ENCODE measurements around the gene MIPOL1. TPM values are rescaled to one million over a fixed set of nuclear protein-coding genes. Genes with fewer than 3 reads are reported as not detected.

MIPOL1 gene
- total RNA-seq, 1 donor from 2014 or later: 8.9 TPM

- Histone ChIP-seq H3K27ac (replicated peaks) (no peak overlapping the region), H3K9me3 (replicated peaks) (no peaks in the 10 kb centered on the region), H3K27me3 (ENCODE audit: low read depth) (peaks cover 100% of the 10 kb centered on the region), H3K4me1 (peaks cover 42% of the 10 kb centered on the region), H3K36me3 (no peaks in the 10 kb centered on the region), H3K4me3 (no peak overlapping the region)
- no peak for DNase-seq
- intact Hi-C loops (cut with micrococcal nuclease): no loop called here
- TF ChIP-seq, protein P1, sequence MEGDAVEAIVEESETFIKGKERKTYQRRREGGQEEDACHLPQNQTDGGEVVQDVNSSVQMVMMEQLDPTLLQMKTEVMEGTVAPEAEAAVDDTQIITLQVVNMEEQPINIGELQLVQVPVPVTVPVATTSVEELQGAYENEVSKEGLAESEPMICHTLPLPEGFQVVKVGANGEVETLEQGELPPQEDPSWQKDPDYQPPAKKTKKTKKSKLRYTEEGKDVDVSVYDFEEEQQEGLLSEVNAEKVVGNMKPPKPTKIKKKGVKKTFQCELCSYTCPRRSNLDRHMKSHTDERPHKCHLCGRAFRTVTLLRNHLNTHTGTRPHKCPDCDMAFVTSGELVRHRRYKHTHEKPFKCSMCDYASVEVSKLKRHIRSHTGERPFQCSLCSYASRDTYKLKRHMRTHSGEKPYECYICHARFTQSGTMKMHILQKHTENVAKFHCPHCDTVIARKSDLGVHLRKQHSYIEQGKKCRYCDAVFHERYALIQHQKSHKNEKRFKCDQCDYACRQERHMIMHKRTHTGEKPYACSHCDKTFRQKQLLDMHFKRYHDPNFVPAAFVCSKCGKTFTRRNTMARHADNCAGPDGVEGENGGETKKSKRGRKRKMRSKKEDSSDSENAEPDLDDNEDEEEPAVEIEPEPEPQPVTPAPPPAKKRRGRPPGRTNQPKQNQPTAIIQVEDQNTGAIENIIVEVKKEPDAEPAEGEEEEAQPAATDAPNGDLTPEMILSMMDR (IDR thresholded peaks at IDR 0.05; ENCODE audit: borderline replicate concordance): no peak
These were observed 393.7 kb downstream of the MIPOL1 start for GRCh38 chr14:37591311-37591940.

GRCh38 chr14:37591941-37592481 lies 394.3 kb downstream of the MIPOL1 start:
- H3K9me3 ChIP-seq (replicated peaks): no peaks in the 10 kb centered on the region
- no peaks in the 10 kb centered on the region for H3K36me3 ChIP-seq
- intact Hi-C loops (cut with micrococcal nuclease): no loop called here
- no peak overlapping the region for H3K27ac ChIP-seq (replicated peaks)
- TF ChIP-seq, protein P1 (IDR thresholded peaks at IDR 0.05; ENCODE audit: borderline replicate concordance): no peak
- peaks cover 100% of the 10 kb centered on the region for H3K27me3 ChIP-seq (ENCODE audit: low read depth)
- peaks cover 42% of the 10 kb centered on the region for H3K4me1 ChIP-seq
- no peak for DNase-seq
- H3K4me3 ChIP-seq: no peak overlapping the region

- intact Hi-C loops (cut with micrococcal nuclease): no loop called here
- H3K4me3 ChIP-seq: no peak overlapping the region
- peaks cover 40% of the 10 kb centered on the region for H3K4me1 ChIP-seq
- no peaks in the 10 kb centered on the region for H3K36me3 ChIP-seq
- H3K9me3 ChIP-seq (replicated peaks): no peaks in the 10 kb centered on the region
- no peak for DNase-seq
- H3K27me3 ChIP-seq (ENCODE audit: low read depth): peaks cover 100% of the 10 kb centered on the region
- no peak overlapping the region for H3K27ac ChIP-seq (replicated peaks)
- TF ChIP-seq, protein P1 (IDR thresholded peaks at IDR 0.05; ENCODE audit: borderline replicate concordance): no peak
These were observed 395.0 kb downstream of the MIPOL1 start for GRCh38 chr14:37592482-37593408.

DNA sequence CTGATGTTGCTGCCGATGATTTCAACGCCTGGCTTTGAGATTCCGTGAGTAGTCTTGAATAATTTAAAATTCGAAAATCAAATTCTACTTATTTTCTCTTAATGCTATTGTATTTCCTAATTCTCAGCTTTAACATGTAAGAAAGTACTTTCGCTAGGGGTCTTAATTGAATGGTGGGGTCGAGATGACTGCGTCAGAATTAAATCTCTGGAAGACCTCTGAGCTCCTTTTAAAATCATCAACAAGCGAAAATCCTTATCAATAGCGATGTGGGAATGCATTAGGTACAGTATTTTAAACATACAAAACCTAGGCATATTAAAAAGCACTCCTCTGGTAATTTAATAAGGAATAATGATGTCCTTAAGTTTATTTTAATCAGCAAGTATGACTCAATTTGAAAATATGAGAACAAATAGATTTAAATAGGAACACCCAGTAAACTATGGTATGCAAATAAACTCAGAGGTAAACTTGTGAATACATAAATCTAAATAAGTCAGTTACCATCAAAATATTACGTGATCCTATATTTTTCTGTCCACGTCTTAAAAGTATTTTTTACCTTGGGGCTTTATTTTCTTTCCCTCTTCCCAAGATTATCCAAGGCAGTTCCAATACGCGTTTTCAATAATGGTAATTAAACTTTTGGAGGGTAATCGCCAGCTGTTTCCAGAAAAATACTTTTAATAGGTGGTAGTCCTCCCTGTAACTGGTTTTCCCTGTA lies 395.9 kb downstream of the MIPOL1 start:
- intact Hi-C loops (cut with micrococcal nuclease): no loop called here
- TF ChIP-seq, protein P1 (IDR thresholded peaks at IDR 0.05; ENCODE audit: borderline replicate concordance): no peak
- H3K4me3 ChIP-seq: peak overlapping the region; percentile 59
- H3K4me1 ChIP-seq: peaks cover 42% of the 10 kb centered on the region
- DNase-seq: no peak
- H3K27ac ChIP-seq (replicated peaks): no peak overlapping the region
- no peaks in the 10 kb centered on the region for H3K36me3 ChIP-seq
- H3K9me3 ChIP-seq (replicated peaks): no peaks in the 10 kb centered on the region
- H3K27me3 ChIP-seq (ENCODE audit: low read depth): peaks cover 100% of the 10 kb centered on the region
